HG03045 (cell line): ENCODE measurements around the gene ATRX.
"Not testable (repeated sequence)": the region's sequence is repeated elsewhere in the genome, so short reads cannot be mapped to it uniquely, and the experiment has no call there.

Source experiments
- ATAC-seq: cut with Tn5 transposase; IDR thresholded peaks from one replicate; pipeline ENCODE4 v1.9.1; 2021; ENCODE audit warnings: mild to moderate bottlenecking, moderate library complexity; ENCODE audit not compliant: unreplicated experiment

Gene ATRX

DNA sequence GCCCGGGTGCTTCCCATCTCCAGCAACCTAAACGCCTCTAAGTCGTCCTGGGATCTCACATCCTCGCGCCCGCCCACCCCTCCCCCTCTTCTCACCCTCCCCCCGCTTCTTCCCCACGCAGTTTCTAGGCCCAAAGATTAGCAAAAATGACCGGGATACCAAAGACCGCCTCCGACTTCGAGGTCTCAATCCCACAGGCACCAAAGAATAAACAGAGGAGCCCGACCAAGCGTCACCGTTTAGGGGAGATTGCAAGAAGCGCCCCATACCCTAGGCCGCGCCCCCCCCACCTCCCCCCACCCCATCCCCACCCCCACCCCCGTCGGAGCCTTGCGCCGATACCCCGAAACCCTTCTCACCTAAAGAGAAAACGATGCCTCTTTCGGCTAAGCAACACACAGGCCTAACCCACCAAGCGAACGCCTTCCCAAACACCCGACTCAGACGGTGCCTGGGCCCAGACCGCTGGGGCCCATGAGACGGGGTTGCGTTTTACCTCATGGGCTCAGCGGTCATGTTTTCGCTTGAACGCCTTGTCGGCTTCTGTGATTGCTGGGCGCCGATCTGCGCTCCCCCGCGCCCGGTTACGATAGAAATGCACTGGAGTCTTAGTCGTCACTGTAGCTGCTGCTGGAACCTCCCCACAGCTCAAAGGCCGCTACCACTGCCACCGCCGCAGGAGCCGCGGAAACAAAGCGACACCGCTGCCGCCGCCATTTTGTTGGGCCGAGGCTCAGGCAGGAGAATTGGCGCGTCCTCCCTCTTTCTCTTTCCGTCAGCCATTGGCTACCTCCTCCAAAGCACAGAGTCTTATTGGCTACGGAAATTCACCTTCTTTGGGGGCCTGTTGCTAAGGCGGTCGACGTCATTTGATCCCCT is at the start of gene ATRX:
Gene ATRX (minus strand): TSS at position 731 of the 879 bp plus-strand sequence. CDS start 215 bp downstream, at position 516.
- peak; percentile 95 for ATAC-seq

GRCh38 chrX:77831544-77831943 is 45.5 kb upstream of the ATRX start:
- ATAC-seq = not testable (repeated sequence)

DNA sequence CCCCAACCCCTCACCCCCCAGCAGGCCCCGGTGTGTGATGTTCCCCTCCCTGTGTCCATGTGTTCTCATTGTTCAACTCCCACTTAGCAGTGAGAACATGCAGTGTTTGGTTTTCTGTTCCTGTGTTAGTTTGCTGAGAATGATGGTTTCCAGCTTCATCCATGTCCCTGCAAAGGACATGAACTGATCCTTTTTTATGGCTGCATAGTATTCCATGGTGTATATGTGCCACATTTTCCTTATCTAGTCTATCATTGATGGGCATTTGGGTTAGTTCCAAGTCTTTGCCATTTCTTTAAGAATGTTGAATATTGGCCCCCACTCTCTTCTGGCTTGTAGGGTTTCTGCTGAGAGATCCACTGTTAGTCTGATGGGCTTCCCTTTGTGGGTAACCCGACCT is 36.0 kb upstream of the ATRX start:
- not testable (repeated sequence) for ATAC-seq

DNA sequence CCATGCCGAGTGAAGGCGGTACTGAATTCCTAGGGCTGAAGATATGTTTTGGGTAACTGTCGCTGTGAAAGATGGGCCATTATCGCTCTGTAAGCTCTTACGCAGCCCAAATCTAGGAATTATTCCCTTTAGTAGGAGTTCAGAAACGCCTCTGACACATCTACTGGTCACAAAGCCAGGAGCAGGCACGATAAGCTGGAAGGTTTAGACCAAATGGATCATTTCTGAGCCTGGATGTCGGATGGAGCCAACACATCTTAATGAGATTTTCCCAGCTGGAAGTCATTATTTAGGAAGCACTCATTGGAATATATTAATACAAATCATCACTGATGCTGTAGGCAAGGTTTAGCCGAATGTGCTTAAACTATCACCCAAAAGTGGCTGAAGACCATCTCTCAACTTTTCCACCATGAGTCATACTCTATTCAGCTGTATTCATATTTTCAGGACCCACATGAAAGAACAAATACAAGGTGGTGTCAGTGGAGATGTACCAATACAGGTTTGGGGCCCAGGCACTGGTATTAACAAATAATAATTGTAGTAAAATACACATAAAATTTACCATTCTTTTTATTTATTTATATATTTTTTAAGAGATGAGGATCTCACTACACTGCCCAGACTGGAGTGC is 34.2 kb upstream of the ATRX start:
- ATAC-seq = no peak

DNA sequence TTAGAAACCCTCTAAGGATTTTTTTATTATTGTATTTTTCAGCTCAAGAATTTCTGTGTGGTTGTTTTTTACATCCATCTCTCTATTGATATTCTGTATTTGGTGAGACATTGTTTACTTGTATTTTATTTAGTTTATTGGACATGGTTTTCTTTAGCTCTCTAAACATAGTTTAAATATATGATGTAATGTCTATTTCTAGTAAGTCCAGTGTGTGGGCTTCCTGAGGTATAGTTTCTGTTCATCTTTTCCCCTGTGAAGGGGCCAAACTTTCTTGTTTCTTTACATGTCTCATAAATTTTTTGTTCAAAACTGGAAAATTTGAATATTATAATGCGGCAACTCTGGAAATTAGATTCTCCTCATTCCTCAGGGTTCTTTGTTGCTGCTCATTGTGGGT is 28.2 kb upstream of the ATRX start:
- no peak for ATAC-seq

DNA sequence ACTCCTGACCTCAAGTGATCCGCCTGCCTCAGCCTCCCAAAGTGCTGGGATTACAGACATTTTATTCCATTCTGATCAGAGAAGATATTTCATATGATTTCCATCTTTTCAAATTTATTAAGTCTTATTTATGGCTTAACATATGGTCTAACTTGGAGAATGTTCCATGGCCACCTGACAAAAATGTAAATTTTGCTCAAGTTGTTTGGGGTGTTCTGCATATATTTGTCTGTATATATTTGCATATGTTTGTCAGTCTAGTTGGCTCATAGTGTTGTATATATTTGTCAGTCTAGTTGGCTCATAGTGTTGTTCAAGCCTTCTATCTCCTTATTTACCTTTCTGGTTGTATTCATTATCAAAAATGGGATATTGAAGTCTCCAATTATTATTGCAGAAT is 16.2 kb upstream of the ATRX start:
- ATAC-seq = no peak

- no peak for ATAC-seq
Measured at GRCh38 chrX:77795124-77795523, 9.1 kb upstream of the ATRX start.

- no peak for ATAC-seq
Measured at GRCh38 chrX:77793946-77794345, 7.9 kb upstream of the ATRX start.

DNA sequence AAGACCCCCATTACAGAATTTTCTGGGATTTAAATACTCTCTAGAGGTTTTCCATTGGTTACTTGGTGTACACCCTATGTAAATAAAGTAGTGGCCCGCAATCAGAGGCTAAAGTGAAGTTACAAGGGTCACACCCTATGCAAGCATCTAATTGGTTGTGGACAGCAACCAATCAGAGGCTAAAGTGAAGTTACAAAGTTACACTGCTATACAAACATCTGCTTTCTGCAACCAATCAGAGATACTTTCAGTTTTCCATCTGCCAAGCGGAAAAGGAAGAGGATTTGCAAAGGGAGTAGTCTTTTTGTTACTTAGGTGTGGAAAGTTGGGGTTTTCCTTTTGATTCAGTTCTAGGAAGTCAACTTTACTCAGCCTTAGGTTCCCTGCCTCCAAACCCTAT is 2.0 kb upstream of the ATRX start:
- no peak for ATAC-seq

DNA sequence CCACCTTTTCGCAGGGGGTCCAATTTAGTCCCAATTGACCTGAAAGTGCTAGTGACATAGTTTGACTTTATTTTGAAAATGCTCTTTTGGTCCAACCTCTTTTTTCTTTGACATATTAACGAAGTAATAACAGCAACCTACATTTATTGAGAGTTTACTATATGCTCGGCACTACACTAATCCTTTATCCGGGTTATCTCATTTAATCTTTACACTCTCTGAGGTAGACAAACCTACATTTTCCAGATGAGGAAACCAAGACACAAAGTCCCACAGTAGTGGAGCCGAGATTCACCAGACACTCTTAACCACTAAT is 307 bp upstream of the ATRX start:
- no peak for ATAC-seq

- no peak for ATAC-seq
Measured at GRCh38 chrX:77779695-77780094, 6.3 kb downstream of the ATRX start.

GRCh38 chrX:77776659-77777058 is 9.4 kb downstream of the ATRX start:
- ATAC-seq = no peak

GRCh38 chrX:77771601-77772000 is 14.4 kb downstream of the ATRX start:
- ATAC-seq = no peak

- no peak for ATAC-seq
Measured at GRCh38 chrX:77768787-77769186, 17.2 kb downstream of the ATRX start.

DNA sequence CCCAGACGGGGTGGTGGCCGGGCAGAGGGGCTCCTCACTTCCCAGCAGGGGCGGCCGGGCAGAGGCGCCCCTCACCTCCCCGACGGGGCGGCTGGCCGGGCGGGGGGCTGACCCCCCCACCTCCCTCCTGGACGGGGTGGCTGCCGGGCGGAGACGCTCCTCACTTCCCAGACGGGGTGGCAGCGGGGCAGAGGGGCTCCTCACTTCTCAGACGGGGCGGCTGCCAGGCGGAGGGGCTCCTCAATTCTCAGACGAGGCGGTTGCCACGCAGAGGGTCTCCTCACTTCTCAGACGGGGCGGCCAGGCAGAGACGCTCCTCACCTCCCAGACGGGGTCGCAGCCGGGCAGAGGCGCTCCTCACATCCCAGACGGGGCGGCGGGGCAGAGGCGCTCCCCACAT is 19.8 kb downstream of the ATRX start:
- ATAC-seq = not testable (repeated sequence)

DNA sequence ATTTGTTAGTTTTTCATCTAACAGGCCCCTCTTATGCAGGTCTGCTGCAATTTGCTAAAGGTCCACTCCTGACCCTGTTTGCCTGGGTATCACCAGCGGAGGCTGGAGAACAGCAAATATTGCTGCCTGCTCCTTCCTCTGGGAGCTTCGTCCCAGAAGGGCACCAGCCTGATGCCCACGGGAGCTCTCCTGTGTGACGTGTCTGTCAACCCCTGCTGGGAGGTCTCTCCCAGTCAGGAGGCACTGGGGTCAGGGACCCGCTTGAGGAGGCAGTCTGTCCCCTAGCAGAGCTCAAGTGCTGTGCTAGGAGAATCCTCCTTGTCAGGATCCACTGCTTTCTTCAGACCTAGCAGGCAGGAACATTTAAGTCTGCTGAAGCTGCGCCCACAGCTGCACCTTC is 30.5 kb downstream of the ATRX start:
- no peak for ATAC-seq

- ATAC-seq = not testable (repeated sequence)
Measured at GRCh38 chrX:77753942-77754341, 32.1 kb downstream of the ATRX start.

DNA sequence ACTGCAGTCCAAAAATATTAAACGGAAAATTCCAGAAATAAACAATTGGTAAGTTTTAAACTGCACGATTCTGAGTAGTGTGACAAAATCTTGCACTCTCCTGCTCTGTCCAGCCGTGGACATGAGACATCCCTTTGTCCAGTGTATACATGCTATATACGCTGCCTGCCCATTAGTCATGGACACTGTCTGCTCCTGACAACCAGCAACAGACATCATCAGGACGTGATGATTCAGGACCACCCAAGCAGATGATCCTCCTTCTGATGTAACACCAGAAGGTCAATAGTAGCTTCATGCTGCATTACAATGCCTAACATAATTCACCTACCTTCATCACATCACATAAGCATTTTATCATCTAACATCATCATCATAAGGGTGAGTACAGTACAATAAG is 36.3 kb downstream of the ATRX start:
- ATAC-seq = no peak

DNA sequence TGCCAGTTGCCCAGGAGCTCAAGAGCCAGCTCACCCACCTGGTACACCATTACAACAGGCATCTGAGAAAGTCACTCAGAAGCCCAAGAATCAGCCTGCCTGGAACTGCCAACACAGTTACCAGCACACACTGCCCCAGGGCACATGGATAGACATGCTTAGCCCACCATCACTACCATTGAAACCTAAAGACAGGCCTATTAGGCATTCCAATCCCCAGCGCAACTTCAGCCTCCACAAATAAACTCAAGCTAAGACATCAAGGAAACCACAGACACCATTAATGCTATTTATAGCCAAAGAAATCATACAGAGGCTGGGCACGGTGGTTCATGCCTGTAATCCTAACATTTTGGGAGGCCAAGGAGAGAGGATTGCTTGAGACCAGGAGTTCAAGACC is 42.3 kb downstream of the ATRX start:
- no peak for ATAC-seq

DNA sequence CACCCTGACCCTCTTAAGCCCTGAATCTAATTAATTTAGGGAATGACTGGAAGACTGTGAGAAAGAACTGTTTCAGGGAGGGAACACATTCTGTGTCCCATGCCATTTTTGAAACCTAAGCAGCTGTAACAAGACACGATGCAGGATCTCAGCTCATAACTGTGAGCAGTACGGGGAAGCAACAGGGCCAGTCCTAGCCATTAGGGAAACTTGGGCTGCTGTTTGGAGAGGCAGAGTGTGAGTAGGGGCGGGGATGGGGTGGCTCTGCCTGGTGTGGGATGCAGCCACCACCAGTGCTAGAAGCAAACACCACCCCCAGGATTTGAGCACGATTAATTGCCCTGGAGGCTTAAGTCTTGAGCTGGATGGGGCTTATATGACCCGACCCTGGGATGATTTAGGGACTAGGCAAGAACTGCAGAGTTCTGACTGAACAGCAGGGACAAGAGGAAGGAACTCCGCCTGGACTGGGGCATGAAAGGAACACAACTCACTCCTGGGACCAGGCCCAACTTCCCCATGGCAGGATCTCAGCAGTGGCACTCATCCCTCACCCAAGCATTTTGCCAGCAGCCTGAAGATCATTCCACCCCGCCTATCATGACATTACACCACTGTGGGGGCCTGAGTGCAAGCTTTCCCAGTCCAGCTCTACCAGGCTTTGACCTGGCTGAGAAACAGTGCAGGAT is 43.1 kb downstream of the ATRX start:
- ATAC-seq = no peak

- ATAC-seq = no peak
Measured at GRCh38 chrX:77740376-77740905, 45.6 kb downstream of the ATRX start.

GRCh38 chrX:77733342-77733741 is 52.7 kb downstream of the ATRX start:
- ATAC-seq = no peak
